ENCODE measurements around the gene MYO1D. TPM values are rescaled to one million over a fixed set of nuclear protein-coding genes. Genes with fewer than 3 reads are reported as not detected.
A peak's percentile ranks its signal among the peaks of the same experiment; 100 is the strongest.
"Not testable (repeated sequence)": the region's sequence is repeated elsewhere in the genome, so short reads cannot be mapped to it uniquely, and the experiment has no call there.

The MYO1D gene
- polyA plus RNA-seq, 2 donors: 31.8 to 43.2 TPM

DNA sequence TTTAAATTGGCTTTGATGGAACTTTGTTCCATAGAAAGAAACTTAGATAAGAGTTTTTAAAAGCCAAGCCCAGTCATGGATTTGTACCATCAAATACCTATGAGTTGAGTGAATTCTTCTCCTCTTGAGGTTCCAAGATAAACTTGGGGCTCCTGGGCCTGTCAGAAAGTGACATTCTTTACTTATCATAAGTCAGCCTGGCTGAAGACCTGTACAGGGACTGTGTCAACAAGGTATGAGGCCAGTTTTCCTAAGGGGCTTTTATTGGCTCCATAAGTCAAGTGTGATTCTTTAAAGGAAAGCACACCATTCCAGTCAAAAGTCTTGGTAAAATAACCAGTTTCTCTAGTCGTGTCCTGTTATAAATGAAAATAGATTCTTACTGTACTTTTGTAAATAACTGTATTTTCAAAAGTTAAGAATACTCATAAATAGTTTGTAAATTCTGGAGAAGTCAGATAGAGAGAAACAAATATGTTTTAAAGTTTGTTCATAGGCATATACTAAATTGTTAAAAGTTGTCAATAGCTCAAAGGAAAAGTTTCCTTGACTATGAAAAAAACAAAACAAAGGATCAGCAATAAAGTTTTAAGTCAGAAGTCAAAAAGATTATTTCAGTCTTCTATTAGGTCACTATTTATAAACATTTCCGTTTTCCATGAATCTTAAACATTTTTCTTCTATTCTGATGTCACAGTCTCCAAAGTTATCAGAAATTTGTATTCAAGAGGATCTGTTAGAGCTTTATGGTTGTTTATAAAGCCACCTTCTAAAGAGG, 22.5 kb upstream of the MYO1D start:
- Histone ChIP-seq H3K4me3 (ENCODE audit: low read depth in 1 of 2, low read length in 2 of 2) (no peak overlapping the region), H3K27me3 (ENCODE audit: control insufficient read depth in 1 of 2, insufficient read depth in 2 of 2, low read length in 2 of 2) (no peaks in the 10 kb centered on the region), H3K27ac (ENCODE audit: low read depth in 2 of 2, low read length in 1 of 2) (no peak overlapping the region), H3K4me1 (ENCODE audit: control insufficient read depth in 2 of 2, insufficient read depth in 2 of 2, low read length in 1 of 2) (no peaks in the 10 kb centered on the region), H3K36me3 (ENCODE audit: control insufficient read depth in 2 of 2, insufficient read depth in 2 of 2, low read length in 1 of 2) (no peaks in the 10 kb centered on the region), H3K9me3 (ENCODE audit: control insufficient read depth in 2 of 2, insufficient read depth in 1 of 2, low read depth in 1 of 2, low read length in 1 of 2) (no peaks in the 10 kb centered on the region)
- WGBS, 2 donors: 58 to 65% methylated on average over 2 of the region's 2 CpGs

GRCh38 chr17:32896647-32897258, 19.8 kb upstream of the MYO1D start:
- Histone ChIP-seq H3K36me3 (ENCODE audit: control insufficient read depth in 2 of 2, insufficient read depth in 2 of 2, low read length in 1 of 2) (no peaks in the 10 kb centered on the region), H3K4me3 (ENCODE audit: low read depth in 1 of 2, low read length in 2 of 2) (no peak overlapping the region), H3K4me1 (ENCODE audit: control insufficient read depth in 2 of 2, insufficient read depth in 2 of 2, low read length in 1 of 2) (no peaks in the 10 kb centered on the region), H3K9me3 (ENCODE audit: control insufficient read depth in 2 of 2, insufficient read depth in 1 of 2, low read depth in 1 of 2, low read length in 1 of 2) (no peaks in the 10 kb centered on the region), H3K27ac (ENCODE audit: low read depth in 2 of 2, low read length in 1 of 2) (no peak overlapping the region), H3K27me3 (ENCODE audit: control insufficient read depth in 1 of 2, insufficient read depth in 2 of 2, low read length in 2 of 2) (no peaks in the 10 kb centered on the region)
- WGBS, 2 donors: 50 to 57% methylated on average over 2 of the region's 2 CpGs

- H3K27ac ChIP-seq (ENCODE audit: low read depth in 2 of 2, low read length in 1 of 2): no peak overlapping the region
- no peaks in the 10 kb centered on the region for H3K4me1 ChIP-seq (ENCODE audit: control insufficient read depth in 2 of 2, insufficient read depth in 2 of 2, low read length in 1 of 2)
- 75 to 78% methylated on average over 4 of the region's 4 CpGs for WGBS, 2 donors
These were observed 17.3 kb upstream of the MYO1D start for GRCh38 chr17:32894245-32894644.

GRCh38 chr17:32887410-32887809, 10.5 kb upstream of the MYO1D start:
- not testable (repeated sequence) for H3K27ac ChIP-seq (ENCODE audit: low read depth in 2 of 2, low read length in 1 of 2); H3K36me3 ChIP-seq (ENCODE audit: control insufficient read depth in 2 of 2, insufficient read depth in 2 of 2, low read length in 1 of 2); H3K27me3 ChIP-seq (ENCODE audit: control insufficient read depth in 1 of 2, insufficient read depth in 2 of 2, low read length in 2 of 2); H3K4me3 ChIP-seq (ENCODE audit: low read depth in 1 of 2, low read length in 2 of 2); H3K4me1 ChIP-seq (ENCODE audit: control insufficient read depth in 2 of 2, insufficient read depth in 2 of 2, low read length in 1 of 2); H3K9me3 ChIP-seq (ENCODE audit: control insufficient read depth in 2 of 2, insufficient read depth in 1 of 2, low read depth in 1 of 2, low read length in 1 of 2)
- WGBS, 2 donors: 26 to 45% methylated on average over 1 to 4 of the region's 14 CpGs

More at GRCh38 chr17:32894245-32894644, 17.3 kb upstream of the MYO1D start:
- H3K4me3 ChIP-seq (ENCODE audit: low read depth in 1 of 2, low read length in 2 of 2): no peak overlapping the region
- no peaks in the 10 kb centered on the region for H3K9me3 ChIP-seq (ENCODE audit: control insufficient read depth in 2 of 2, insufficient read depth in 1 of 2, low read depth in 1 of 2, low read length in 1 of 2)
- no peaks in the 10 kb centered on the region for H3K36me3 ChIP-seq (ENCODE audit: control insufficient read depth in 2 of 2, insufficient read depth in 2 of 2, low read length in 1 of 2)
- no peaks in the 10 kb centered on the region for H3K27me3 ChIP-seq (ENCODE audit: control insufficient read depth in 1 of 2, insufficient read depth in 2 of 2, low read length in 2 of 2)

DNA sequence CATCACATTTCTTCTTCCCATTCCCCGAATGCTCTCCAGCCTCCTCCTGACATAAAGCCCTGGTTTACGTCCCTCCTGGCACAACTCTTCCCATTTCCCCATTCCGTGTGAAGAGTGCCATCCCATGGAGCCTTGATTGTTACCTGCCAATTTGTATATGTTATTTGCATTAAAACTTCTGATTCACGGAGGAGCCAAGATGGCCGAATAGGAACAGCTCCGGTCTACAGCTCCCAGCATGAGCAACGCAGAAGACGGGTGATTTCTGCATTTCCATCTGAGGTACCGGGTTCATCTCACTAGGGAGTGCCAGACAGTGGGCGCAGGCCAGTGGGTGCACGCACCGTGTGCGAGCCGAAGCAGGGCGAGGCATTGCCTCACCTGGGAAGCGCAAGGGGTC, 10.0 kb upstream of the MYO1D start:
- 78 to 92% methylated on average over 7 to 8 of the region's 16 CpGs for WGBS, 2 donors

GRCh38 chr17:32882734-32883133, 5.8 kb upstream of the MYO1D start:
- no peak overlapping the region for H3K27ac ChIP-seq (ENCODE audit: low read depth in 2 of 2, low read length in 1 of 2)
- H3K36me3 ChIP-seq (ENCODE audit: control insufficient read depth in 2 of 2, insufficient read depth in 2 of 2, low read length in 1 of 2): no peaks in the 10 kb centered on the region
- H3K4me3 ChIP-seq (ENCODE audit: low read depth in 1 of 2, low read length in 2 of 2): no peak overlapping the region
- 78 to 80% methylated on average over 4 of the region's 4 CpGs for WGBS, 2 donors
- no peaks in the 10 kb centered on the region for H3K9me3 ChIP-seq (ENCODE audit: control insufficient read depth in 2 of 2, insufficient read depth in 1 of 2, low read depth in 1 of 2, low read length in 1 of 2)
- H3K27me3 ChIP-seq (ENCODE audit: control insufficient read depth in 1 of 2, insufficient read depth in 2 of 2, low read length in 2 of 2): no peaks in the 10 kb centered on the region
- H3K4me1 ChIP-seq (ENCODE audit: control insufficient read depth in 2 of 2, insufficient read depth in 2 of 2, low read length in 1 of 2): no peaks in the 10 kb centered on the region

More for the DNA sequence above, 10.0 kb upstream of the MYO1D start:
- H3K9me3 ChIP-seq (ENCODE audit: control insufficient read depth in 2 of 2, insufficient read depth in 1 of 2, low read depth in 1 of 2, low read length in 1 of 2); H3K27me3 ChIP-seq (ENCODE audit: control insufficient read depth in 1 of 2, insufficient read depth in 2 of 2, low read length in 2 of 2); H3K4me1 ChIP-seq (ENCODE audit: control insufficient read depth in 2 of 2, insufficient read depth in 2 of 2, low read length in 1 of 2); H3K4me3 ChIP-seq (ENCODE audit: low read depth in 1 of 2, low read length in 2 of 2); H3K36me3 ChIP-seq (ENCODE audit: control insufficient read depth in 2 of 2, insufficient read depth in 2 of 2, low read length in 1 of 2): not testable (repeated sequence)
- peak overlapping the region in 1 of 2 donors; percentile 22 for H3K27ac ChIP-seq (ENCODE audit: low read depth in 2 of 2, low read length in 1 of 2)

GRCh38 chr17:32882029-32882428, 5.1 kb upstream of the MYO1D start:
- no peak overlapping the region for H3K4me3 ChIP-seq (ENCODE audit: low read depth in 1 of 2, low read length in 2 of 2)
- H3K27me3 ChIP-seq (ENCODE audit: control insufficient read depth in 1 of 2, insufficient read depth in 2 of 2, low read length in 2 of 2): no peaks in the 10 kb centered on the region
- WGBS, 2 donors: 67 to 72% methylated on average over 6 of the region's 6 CpGs
- no peak overlapping the region for H3K27ac ChIP-seq (ENCODE audit: low read depth in 2 of 2, low read length in 1 of 2)
- H3K9me3 ChIP-seq (ENCODE audit: control insufficient read depth in 2 of 2, insufficient read depth in 1 of 2, low read depth in 1 of 2, low read length in 1 of 2): no peaks in the 10 kb centered on the region
- H3K4me1 ChIP-seq (ENCODE audit: control insufficient read depth in 2 of 2, insufficient read depth in 2 of 2, low read length in 1 of 2): no peaks in the 10 kb centered on the region
- H3K36me3 ChIP-seq (ENCODE audit: control insufficient read depth in 2 of 2, insufficient read depth in 2 of 2, low read length in 1 of 2): no peaks in the 10 kb centered on the region

DNA sequence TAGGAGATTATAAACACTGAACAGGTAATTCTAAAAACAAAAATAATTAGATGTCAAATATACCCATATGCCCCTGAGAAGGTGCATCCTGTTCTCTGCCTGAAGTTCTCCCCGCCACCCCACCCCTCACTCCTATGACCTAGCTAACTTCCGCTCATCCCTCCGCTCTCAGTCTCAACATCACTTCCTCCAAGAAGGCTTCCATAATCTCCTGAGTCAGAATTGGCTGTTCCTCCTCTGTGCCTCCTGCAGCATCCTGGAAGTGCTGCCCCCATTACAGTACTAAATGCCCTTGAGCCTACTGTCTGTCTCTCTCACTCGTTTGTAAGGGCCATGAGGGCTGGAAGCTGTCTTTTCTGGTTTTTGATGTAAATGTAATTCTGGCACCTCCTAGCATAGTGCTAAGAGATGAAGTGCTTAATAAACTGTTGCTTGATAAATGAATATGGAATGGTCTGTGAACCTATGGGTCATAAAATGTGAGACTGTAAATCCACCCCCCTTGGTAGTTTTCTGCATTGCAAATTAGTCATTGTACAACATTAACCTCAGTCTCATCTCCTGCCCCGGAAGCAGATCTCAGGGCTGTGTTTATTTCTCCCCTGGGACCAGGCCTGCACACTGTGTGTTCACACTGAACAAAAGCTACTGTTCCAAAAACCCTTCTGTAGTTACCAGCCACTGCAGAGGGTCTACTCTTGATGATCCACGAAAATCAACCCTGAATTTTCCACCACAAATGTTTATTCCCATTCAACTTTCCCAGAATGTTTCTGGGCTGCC, 3.9 kb upstream of the MYO1D start:
- Histone ChIP-seq H3K4me1 (ENCODE audit: control insufficient read depth in 2 of 2, insufficient read depth in 2 of 2, low read length in 1 of 2) (no peaks in the 10 kb centered on the region), H3K9me3 (ENCODE audit: control insufficient read depth in 2 of 2, insufficient read depth in 1 of 2, low read depth in 1 of 2, low read length in 1 of 2) (no peaks in the 10 kb centered on the region), H3K4me3 (ENCODE audit: low read depth in 1 of 2, low read length in 2 of 2) (no peak overlapping the region), H3K36me3 (ENCODE audit: control insufficient read depth in 2 of 2, insufficient read depth in 2 of 2, low read length in 1 of 2) (no peaks in the 10 kb centered on the region), H3K27me3 (ENCODE audit: control insufficient read depth in 1 of 2, insufficient read depth in 2 of 2, low read length in 2 of 2) (no peaks in the 10 kb centered on the region), H3K27ac (ENCODE audit: low read depth in 2 of 2, low read length in 1 of 2) (no peak overlapping the region)
- WGBS, 2 donors: 83 to 86% methylated on average over 6 of the region's 6 CpGs

- no peaks in the 10 kb centered on the region for H3K27me3 ChIP-seq (ENCODE audit: control insufficient read depth in 1 of 2, insufficient read depth in 2 of 2, low read length in 2 of 2)
- no peaks in the 10 kb centered on the region for H3K36me3 ChIP-seq (ENCODE audit: control insufficient read depth in 2 of 2, insufficient read depth in 2 of 2, low read length in 1 of 2)
- H3K4me3 ChIP-seq (ENCODE audit: low read depth in 1 of 2, low read length in 2 of 2): no peak overlapping the region
- no peaks in the 10 kb centered on the region for H3K9me3 ChIP-seq (ENCODE audit: control insufficient read depth in 2 of 2, insufficient read depth in 1 of 2, low read depth in 1 of 2, low read length in 1 of 2)
- no peak overlapping the region for H3K27ac ChIP-seq (ENCODE audit: low read depth in 2 of 2, low read length in 1 of 2)
- H3K4me1 ChIP-seq (ENCODE audit: control insufficient read depth in 2 of 2, insufficient read depth in 2 of 2, low read length in 1 of 2): no peaks in the 10 kb centered on the region
- 88 to 91% methylated on average over 1 of the region's 1 CpG for WGBS, 2 donors
These were observed 2.2 kb upstream of the MYO1D start for GRCh38 chr17:32879134-32879533.
